ENCODE measurements around the gene DHRS13.

DHRS13 gene

DNA sequence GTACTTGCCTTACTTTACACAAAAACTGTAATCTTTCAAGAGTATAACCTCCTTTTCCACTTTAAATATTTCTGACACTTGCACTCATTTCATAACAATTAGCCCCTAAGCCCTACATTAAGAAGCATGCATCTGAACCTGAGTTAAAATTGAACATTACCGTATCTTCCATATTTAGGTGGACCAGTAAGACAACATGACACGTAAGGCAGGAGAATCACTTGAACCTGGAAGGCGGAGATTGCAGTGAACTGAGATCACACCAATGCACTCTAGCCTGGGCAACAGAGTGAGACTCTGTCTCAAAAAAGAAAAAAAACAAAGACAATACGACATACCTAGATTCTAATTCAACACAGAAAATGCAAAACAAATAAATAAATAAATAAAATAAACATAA lies 41.5 kb upstream of the DHRS13 start:
- Histone ChIP-seq H4K8ac (ENCODE audit: low read depth, low read length) (no peak overlapping the region), H3K18ac (ENCODE audit: low read length) (no peak overlapping the region), H3K27me3 (ENCODE audit: insufficient read depth, low read length) (no peaks in the 10 kb centered on the region), H2BK120ac (ENCODE audit: insufficient read depth, low read length, poor library complexity) (no peak overlapping the region), H3K4me1 (ENCODE audit: control insufficient read depth in 1 of 2, insufficient read depth in 2 of 2, low read length in 2 of 2) (peaks cover 3% of the 10 kb centered on the region in 2 experiments), H2AFZ (ENCODE audit: insufficient read depth, low read length, poor library complexity) (no peak overlapping the region), H2BK5ac (ENCODE audit: low read depth, low read length, poor library complexity) (no peak overlapping the region), H4K12ac (ENCODE audit: low read depth, low read length) (no peak overlapping the region), H3K4ac (ENCODE audit: low read depth, low read length) (no peak overlapping the region), H3K36me3 (ENCODE audit: control insufficient read depth in 1 of 2, insufficient read depth in 2 of 2, low read length in 2 of 2) (peaks cover 6 to 9% of the 10 kb centered on the region in 2 experiments), H4K91ac (ENCODE audit: low read depth, low read length) (no peak overlapping the region), H3K4me3 (ENCODE audit: low read depth, low read length) (no peak overlapping the region), H3K23ac (ENCODE audit: low read length) (no peak overlapping the region), H2BK12ac (ENCODE audit: low read length) (no peak overlapping the region), H3K9ac (ENCODE audit: low read length) (no peak overlapping the region), H3K14ac (ENCODE audit: low read length) (no peak overlapping the region), H3K9me3 (ENCODE audit: insufficient read depth, low read depth, low read length) (no peaks in the 10 kb centered on the region), H3K27ac (ENCODE audit: low read depth, low read length) (no peak overlapping the region), H3K79me2 (ENCODE audit: control insufficient read depth, insufficient read depth, low read length, poor library complexity) (peaks cover 14% of the 10 kb centered on the region), H3K4me2 (ENCODE audit: low read length) (no peak overlapping the region), H2AK5ac (ENCODE audit: low read length) (no peak overlapping the region), H3K79me1 (ENCODE audit: low read length) (peaks cover 2% of the 10 kb centered on the region)
- DNase-seq: no peak
- no CpG with 5 or more reads among the region's 4 CpGs for WGBS (ENCODE audit: extremely low coverage, insufficient coverage, insufficient read length)

DNA sequence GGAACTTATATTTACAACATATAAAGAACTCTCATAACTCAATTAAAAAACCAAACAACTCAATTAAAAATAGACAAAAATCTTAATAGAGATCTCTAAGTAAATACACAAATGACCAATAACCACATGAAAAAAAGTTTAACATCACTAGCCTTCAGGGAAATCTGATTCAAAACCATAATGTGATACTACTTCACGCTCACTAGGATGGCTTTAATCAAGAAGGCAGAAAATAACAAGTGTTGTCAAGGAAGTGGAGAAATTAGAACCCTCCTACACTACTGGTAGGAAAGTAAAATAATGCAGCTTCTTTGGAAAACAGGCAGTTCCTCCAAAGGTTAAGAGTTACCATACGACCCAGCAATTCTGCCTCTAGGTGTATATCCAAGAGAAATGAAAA lies 40.0 kb upstream of the DHRS13 start:
- Histone ChIP-seq H3K14ac (ENCODE audit: low read length) (no peak overlapping the region), H3K4me1 (ENCODE audit: control insufficient read depth in 1 of 2, insufficient read depth in 2 of 2, low read length in 2 of 2) (no peaks in the 10 kb centered on the region), H2BK5ac (ENCODE audit: low read depth, low read length, poor library complexity) (no peak overlapping the region), H3K4ac (ENCODE audit: low read depth, low read length) (peak overlapping the region; percentile 52), H3K36me3 (ENCODE audit: control insufficient read depth in 1 of 2, insufficient read depth in 2 of 2, low read length in 2 of 2) (peaks cover 6 to 12% of the 10 kb centered on the region in 2 experiments), H2AK5ac (ENCODE audit: low read length) (no peak overlapping the region), H3K9ac (ENCODE audit: low read length) (no peak overlapping the region), H2AFZ (ENCODE audit: insufficient read depth, low read length, poor library complexity) (no peak overlapping the region), H4K12ac (ENCODE audit: low read depth, low read length) (no peak overlapping the region), H3K9me3 (ENCODE audit: insufficient read depth, low read depth, low read length) (no peaks in the 10 kb centered on the region), H2BK120ac (ENCODE audit: insufficient read depth, low read length, poor library complexity) (no peak overlapping the region), H3K4me3 (ENCODE audit: low read depth, low read length) (no peak overlapping the region), H3K79me1 (ENCODE audit: low read length) (no peaks in the 10 kb centered on the region), H3K27me3 (ENCODE audit: insufficient read depth, low read length) (no peaks in the 10 kb centered on the region), H3K27ac (ENCODE audit: low read depth, low read length) (no peak overlapping the region), H2BK12ac (ENCODE audit: low read length) (no peak overlapping the region), H4K91ac (ENCODE audit: low read depth, low read length) (no peak overlapping the region), H3K79me2 (ENCODE audit: control insufficient read depth, insufficient read depth, low read length, poor library complexity) (peaks cover 14% of the 10 kb centered on the region), H3K4me2 (ENCODE audit: low read length) (no peak overlapping the region), H4K8ac (ENCODE audit: low read depth, low read length) (no peak overlapping the region), H3K23ac (ENCODE audit: low read length) (no peak overlapping the region), H3K18ac (ENCODE audit: low read length) (no peak overlapping the region)
- no CpG with 5 or more reads among the region's 2 CpGs for WGBS (ENCODE audit: extremely low coverage, insufficient coverage, insufficient read length)
- no peak for DNase-seq

DNA sequence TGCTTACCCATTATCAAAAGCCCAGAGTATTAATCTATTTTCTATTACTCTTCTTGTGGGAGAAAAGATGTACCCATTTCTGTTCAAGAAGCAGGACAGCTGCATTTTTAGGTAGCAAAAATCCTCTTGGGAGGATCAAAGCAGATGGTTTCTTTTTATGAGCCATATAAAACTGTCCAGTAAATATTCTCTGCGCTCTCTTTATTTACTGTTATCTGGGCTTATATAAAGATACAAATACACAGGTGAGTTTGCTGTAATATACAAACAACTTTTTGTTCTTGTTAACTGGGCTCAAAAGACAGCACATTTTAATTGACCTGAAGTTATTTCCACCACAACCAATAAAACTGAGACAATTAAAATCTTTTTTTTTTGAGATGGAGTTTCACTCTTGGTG lies 38.4 kb upstream of the DHRS13 start:
- H3K4ac ChIP-seq (ENCODE audit: low read depth, low read length): no peak overlapping the region
- peaks cover 12% of the 10 kb centered on the region for H3K79me2 ChIP-seq (ENCODE audit: control insufficient read depth, insufficient read depth, low read length, poor library complexity)
- H4K12ac ChIP-seq (ENCODE audit: low read depth, low read length): no peak overlapping the region
- H3K4me3 ChIP-seq (ENCODE audit: low read depth, low read length): no peak overlapping the region
- H3K9ac ChIP-seq (ENCODE audit: low read length): no peak overlapping the region
- no peak overlapping the region for H3K27ac ChIP-seq (ENCODE audit: low read depth, low read length)
- no peak overlapping the region for H3K18ac ChIP-seq (ENCODE audit: low read length)
- no peak overlapping the region for H4K8ac ChIP-seq (ENCODE audit: low read depth, low read length)
- no peaks in the 10 kb centered on the region for H3K9me3 ChIP-seq (ENCODE audit: insufficient read depth, low read depth, low read length)
- H2AFZ ChIP-seq (ENCODE audit: insufficient read depth, low read length, poor library complexity): no peak overlapping the region
- H3K14ac ChIP-seq (ENCODE audit: low read length): no peak overlapping the region
- H2BK120ac ChIP-seq (ENCODE audit: insufficient read depth, low read length, poor library complexity): no peak overlapping the region
- H4K91ac ChIP-seq (ENCODE audit: low read depth, low read length): no peak overlapping the region
- H3K36me3 ChIP-seq (ENCODE audit: control insufficient read depth in 1 of 2, insufficient read depth in 2 of 2, low read length in 2 of 2): peaks cover 6 to 12% of the 10 kb centered on the region in 2 experiments
- H3K27me3 ChIP-seq (ENCODE audit: insufficient read depth, low read length): no peaks in the 10 kb centered on the region
- no peaks in the 10 kb centered on the region for H3K79me1 ChIP-seq (ENCODE audit: low read length)
- H2BK12ac ChIP-seq (ENCODE audit: low read length): no peak overlapping the region
- H2AK5ac ChIP-seq (ENCODE audit: low read length): no peak overlapping the region
- no peak overlapping the region for H2BK5ac ChIP-seq (ENCODE audit: low read depth, low read length, poor library complexity)
- no CpG with 5 or more reads among the region's 1 CpG for WGBS (ENCODE audit: extremely low coverage, insufficient coverage, insufficient read length)
- H3K4me2 ChIP-seq (ENCODE audit: low read length): no peak overlapping the region
- no peaks in the 10 kb centered on the region for H3K4me1 ChIP-seq (ENCODE audit: control insufficient read depth in 1 of 2, insufficient read depth in 2 of 2, low read length in 2 of 2)
- DNase-seq: no peak
- H3K23ac ChIP-seq (ENCODE audit: low read length): no peak overlapping the region

DNA sequence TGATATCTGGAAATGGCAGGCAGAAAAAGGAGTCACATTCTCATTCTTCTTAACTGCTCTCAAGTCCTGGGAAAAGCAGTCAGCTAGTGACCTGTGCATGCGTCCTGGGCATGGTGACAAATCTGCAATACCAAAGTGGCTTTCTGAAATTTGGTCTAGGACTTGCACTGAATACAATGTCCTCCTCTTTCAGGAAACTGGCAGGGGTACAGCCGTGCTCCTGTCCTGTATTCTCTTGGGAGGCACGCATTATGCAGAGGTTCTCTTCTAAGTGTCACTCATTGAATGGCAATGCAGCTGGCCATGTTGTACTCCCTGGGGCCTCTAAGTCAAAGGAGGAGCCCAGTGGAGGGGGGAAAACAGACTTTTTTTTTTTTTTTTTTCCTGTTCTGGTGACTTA lies 37.8 kb upstream of the DHRS13 start:
- no peak overlapping the region for H4K91ac ChIP-seq (ENCODE audit: low read depth, low read length)
- no peak overlapping the region for H2AFZ ChIP-seq (ENCODE audit: insufficient read depth, low read length, poor library complexity)
- no peak overlapping the region for H2BK5ac ChIP-seq (ENCODE audit: low read depth, low read length, poor library complexity)
- WGBS (ENCODE audit: extremely low coverage, insufficient coverage, insufficient read length): no CpG with 5 or more reads among the region's 3 CpGs
- peaks cover 6 to 14% of the 10 kb centered on the region in 2 experiments for H3K36me3 ChIP-seq (ENCODE audit: control insufficient read depth in 1 of 2, insufficient read depth in 2 of 2, low read length in 2 of 2)
- no peak overlapping the region for H3K23ac ChIP-seq (ENCODE audit: low read length)
- no peaks in the 10 kb centered on the region for H3K4me1 ChIP-seq (ENCODE audit: control insufficient read depth in 1 of 2, insufficient read depth in 2 of 2, low read length in 2 of 2)
- no peak overlapping the region for H2BK120ac ChIP-seq (ENCODE audit: insufficient read depth, low read length, poor library complexity)
- H3K79me2 ChIP-seq (ENCODE audit: control insufficient read depth, insufficient read depth, low read length, poor library complexity): peaks cover 10% of the 10 kb centered on the region
- H4K12ac ChIP-seq (ENCODE audit: low read depth, low read length): no peak overlapping the region
- no peak overlapping the region for H3K9ac ChIP-seq (ENCODE audit: low read length)
- no peak overlapping the region for H3K14ac ChIP-seq (ENCODE audit: low read length)
- H4K8ac ChIP-seq (ENCODE audit: low read depth, low read length): no peak overlapping the region
- H3K4me3 ChIP-seq (ENCODE audit: low read depth, low read length): no peak overlapping the region
- peak overlapping the region; percentile 67 for H3K4ac ChIP-seq (ENCODE audit: low read depth, low read length)
- no peak overlapping the region for H2AK5ac ChIP-seq (ENCODE audit: low read length)
- H3K79me1 ChIP-seq (ENCODE audit: low read length): no peaks in the 10 kb centered on the region
- H3K27me3 ChIP-seq (ENCODE audit: insufficient read depth, low read length): no peaks in the 10 kb centered on the region
- no peak for DNase-seq
- H3K9me3 ChIP-seq (ENCODE audit: insufficient read depth, low read depth, low read length): no peaks in the 10 kb centered on the region
- no peak overlapping the region for H3K27ac ChIP-seq (ENCODE audit: low read depth, low read length)
- H3K18ac ChIP-seq (ENCODE audit: low read length): no peak overlapping the region
- H3K4me2 ChIP-seq (ENCODE audit: low read length): no peak overlapping the region
- H2BK12ac ChIP-seq (ENCODE audit: low read length): no peak overlapping the region
